VCaP (cell line): ENCODE data around the gene CTBP2.
"Not testable (repeated sequence)": the region's sequence is repeated elsewhere in the genome, so short reads cannot be mapped to it uniquely, and the experiment has no call there.

Source experiments
- H3K27ac ChIP-seq: fragments of 450-650 bp; 2 replicates; pipeline ENCODE4 v1.5.1; 2017
- CTCF ChIP-seq: fragments of 450-650 bp; conservative IDR thresholded peaks from 2 replicates; pipeline ENCODE4 v1.5.1; 2017; ENCODE audit warnings: mild to moderate bottlenecking, moderate library complexity

CTBP2 gene

GRCh38 chr10:124992462-124993344 is 167.7 kb downstream of the CTBP2 start:
- peak; percentile 74 for TF ChIP-seq CTCF
- H3K27ac ChIP-seq: no peak overlapping the region; the same call in 1 of the 2 replicates

GRCh38 chr10:124991835-124992234 is 168.5 kb downstream of the CTBP2 start:
- TF ChIP-seq CTCF: no peak
- H3K27ac ChIP-seq: no peak overlapping the region

DNA sequence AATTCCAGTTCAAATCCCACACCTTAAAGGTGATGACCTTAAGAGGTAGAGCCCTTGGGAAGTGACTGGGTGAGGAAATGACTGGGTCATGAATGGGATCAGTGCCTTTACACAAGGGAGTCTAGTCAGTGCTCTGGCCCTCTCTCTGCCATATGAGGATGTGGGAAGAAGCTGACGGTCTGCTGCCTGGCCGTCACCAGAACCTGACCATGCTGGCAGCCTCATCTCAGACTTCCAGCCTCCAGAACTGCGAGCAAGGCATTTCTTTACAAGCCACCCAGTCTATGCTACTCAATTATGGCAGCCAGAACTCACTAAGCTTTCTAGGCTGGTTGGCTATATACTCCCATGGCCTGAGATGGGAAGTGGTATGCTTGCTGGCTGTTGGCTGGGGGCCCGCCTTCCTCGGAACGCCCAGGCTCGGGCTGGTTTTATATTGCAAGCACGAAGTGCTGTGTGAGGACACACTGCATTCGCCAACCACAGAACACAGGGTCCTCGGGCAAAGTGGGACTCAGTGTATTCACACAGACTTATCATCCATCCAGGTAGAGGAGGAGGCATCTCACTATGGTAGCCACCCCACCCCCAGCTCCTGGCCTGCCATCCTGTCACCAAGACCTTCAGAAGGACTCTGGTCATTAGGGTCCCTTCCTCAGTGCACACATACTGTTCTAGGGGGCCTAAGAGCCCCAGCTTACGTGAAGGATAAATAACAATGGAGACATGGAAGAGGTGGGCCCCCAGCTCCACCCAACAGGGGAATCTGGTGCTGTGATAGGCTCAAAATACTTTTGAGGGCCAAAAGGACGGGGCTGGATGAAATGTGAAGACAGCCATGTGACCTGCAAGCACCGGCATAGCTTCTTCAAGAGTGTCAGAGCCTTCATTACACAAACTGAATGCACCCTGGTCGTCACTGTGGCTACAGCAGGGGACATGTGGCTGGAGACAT is 169.4 kb downstream of the CTBP2 start:
- no peak for TF ChIP-seq CTCF
- no peak overlapping the region for H3K27ac ChIP-seq

DNA sequence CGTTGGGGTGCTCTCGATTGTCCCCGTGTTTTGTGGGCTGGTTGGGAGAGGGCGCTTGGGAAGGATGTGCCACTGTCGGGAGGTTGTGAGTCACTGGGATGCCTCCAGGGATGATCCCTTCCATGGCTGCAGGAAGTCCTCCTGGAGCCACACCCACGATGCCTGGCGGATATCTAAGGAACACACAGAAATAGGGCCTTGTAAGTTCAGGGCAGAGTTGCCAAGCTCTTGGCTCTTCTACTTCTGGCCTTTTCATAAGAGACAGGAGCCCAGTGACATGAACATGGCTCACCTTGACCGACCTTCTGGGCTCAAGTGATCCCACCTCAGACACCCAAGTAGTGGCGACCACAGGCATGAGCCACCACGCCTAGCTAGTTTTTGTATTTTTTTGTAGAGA is 170.8 kb downstream of the CTBP2 start:
- H3K27ac ChIP-seq: no peak overlapping the region; the same call in 1 of the 2 replicates

GRCh38 chr10:124988753-124989152 is 171.6 kb downstream of the CTBP2 start:
- H3K27ac ChIP-seq: not testable (repeated sequence)

More for the DNA sequence above, 170.8 kb downstream of the CTBP2 start:
- no peak for TF ChIP-seq CTCF

DNA sequence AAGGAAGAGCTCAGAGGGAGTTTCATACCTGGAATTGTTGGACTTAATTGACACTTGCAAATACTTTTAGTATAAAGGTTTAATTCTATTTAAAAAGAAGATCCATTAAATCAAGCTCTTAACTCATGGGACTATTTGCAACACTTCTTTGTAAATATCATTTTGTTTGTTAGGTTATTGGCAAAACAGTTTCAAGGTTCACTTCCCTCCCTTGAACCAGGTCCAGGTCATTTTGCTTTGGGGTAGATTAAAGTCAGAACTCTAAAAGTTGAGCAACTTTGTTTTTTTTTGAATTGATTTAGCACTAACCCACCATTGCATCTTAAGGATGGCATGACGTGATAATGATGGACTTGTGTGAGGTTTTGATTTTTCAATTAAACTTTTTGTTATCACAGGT is 172.6 kb downstream of the CTBP2 start:
- H3K27ac ChIP-seq: no peak overlapping the region
- no peak for TF ChIP-seq CTCF

GRCh38 chr10:124985162-124985561 is 175.2 kb downstream of the CTBP2 start:
- TF ChIP-seq CTCF: no peak
- no peak overlapping the region for H3K27ac ChIP-seq
